ENCODE data around the gene PCNX2.
A peak's percentile ranks its signal among the peaks of the same experiment; 100 is the strongest.

Gene PCNX2

DNA sequence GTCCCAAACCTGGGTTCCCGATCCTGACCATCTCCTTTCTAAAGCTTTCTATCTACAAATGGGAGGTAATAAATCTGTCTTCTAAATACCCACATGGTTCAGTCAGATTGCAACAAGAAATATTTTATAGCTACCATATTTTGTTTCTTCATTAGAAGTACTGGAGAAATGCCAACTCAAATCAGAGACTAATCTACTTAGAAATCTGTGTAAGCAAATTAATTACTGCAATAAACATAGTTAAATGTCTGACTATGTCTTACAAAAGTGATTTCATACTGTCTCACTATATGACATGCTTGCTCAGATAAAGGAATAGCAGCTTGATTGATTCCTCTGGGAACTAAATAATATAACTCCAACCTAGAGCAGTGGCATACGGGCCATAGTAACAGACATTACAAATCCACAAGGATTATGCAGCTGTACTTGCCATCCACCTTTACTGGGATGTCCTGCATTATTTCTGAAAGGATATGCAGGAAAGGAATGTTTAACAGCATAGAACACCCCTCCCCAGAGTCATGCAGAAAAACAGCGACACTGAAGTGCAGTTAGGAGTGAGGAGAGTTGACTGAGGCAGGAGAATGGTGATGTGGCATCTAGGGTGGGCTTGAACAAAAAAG, 80.3 kb downstream of the PCNX2 start:
- DNase-seq = no peak

DNA sequence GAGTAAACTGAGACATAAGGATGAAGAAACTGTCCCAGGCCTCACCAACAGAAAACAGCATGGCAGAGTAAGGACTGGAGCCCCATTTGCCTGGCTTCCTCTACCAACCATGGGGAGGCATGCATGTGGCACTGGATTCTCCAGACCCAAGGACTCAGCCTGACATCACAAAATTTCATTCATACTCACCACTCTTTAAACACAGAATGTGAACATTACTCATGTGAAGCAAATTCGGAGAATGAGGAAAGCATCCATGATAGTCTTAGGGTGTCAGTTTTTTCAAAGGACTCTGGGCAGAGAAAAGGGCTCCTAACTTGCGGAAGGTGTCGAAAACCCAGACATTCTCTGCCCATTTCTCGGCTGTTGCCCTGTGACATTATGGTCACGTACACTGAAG, 83.9 kb downstream of the PCNX2 start:
- DNase-seq = no peak

DNA sequence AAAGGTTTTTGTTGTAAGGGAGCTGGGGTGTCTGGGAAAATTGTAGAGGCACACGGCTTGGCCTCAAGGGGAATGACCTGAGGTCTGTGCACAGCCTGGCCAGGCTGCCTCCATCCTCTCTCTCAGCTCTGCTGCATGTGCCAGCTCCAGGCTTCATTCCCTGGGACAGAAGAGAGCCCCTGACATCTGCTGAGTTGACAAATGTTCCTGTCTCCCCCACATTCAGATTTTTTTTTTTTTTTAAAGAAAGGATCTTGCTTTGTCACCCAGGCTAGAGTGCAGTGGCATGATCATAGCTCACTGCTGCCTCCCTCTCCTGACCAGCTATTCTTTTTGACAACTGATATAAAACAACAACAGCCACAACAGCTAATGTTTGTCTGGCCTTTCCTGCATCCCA, 84.4 kb downstream of the PCNX2 start:
- no peak for DNase-seq

DNA sequence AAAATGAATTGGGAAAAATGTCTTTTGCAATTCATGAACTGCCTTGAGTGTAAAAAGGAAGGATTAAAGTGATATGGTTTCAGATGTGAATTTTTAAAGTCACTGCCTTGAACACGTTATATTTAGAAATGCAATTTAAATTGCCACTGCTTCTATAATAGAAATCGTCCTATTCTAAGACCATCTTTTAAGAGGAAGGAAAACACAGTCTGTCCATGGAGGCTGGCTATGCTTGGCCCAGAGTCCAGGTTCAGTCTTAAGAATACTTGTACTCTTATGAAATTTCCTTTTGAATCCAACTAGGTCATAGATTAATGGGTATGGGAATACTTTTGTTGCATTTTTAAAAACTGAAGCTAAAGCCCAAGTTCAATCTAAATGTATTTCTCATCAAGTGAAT, 86.0 kb downstream of the PCNX2 start:
- no peak for DNase-seq

DNA sequence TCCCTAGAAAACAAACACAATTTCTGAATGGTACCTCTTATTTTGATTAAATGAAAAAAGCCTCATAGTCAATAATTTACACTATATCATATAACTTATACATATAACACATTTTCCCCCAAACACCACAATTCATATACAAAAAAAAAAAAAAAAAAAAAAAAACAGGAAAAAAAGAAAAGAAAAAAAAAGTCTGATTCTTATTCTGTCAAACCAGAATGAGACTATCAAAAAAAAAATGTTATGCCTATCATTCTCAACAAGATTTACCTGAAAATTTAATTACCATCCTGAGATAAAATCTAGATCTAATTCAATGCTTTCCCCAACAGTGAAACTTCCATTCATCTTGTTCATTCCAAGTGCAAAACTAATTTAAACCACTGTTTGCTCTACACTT, 86.8 kb downstream of the PCNX2 start:
- no peak for DNase-seq

DNA sequence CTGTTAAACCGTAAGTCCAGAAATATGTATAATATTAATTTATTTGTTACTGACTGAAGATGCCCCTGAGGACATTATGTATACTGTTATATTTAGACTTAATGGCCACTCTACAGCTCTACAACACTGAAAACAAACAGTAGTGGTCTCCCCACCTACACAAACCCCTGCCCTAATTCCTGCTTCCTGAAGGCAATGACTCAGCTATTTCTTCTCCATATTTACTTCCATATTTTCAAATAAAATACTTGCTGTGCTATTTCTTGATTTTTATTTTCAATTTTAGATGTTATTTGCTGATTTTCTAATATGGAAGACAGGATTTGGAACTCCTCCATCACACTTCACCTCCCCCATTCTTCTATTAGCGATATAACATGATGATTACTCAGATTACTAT, 97.6 kb downstream of the PCNX2 start:
- no peak for DNase-seq

DNA sequence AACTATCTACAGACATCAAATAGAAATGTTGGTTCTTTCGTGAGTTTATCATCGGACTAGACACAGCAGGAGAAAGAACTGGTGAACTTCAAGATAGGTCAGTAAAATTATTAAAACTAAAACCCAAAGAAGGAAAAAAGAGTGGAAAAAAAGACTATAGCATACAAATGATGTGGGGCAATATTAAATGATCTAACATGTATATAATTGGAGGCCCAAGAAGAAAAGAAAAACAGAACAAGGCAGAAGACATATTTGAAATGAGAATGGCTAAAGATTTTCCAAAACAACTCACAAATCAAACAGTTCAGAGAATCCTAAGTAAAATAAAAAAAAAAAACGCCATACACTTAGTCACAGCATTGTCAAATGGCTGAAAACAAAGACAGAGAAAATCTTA, 101.8 kb downstream of the PCNX2 start:
- DNase-seq = no peak

DNA sequence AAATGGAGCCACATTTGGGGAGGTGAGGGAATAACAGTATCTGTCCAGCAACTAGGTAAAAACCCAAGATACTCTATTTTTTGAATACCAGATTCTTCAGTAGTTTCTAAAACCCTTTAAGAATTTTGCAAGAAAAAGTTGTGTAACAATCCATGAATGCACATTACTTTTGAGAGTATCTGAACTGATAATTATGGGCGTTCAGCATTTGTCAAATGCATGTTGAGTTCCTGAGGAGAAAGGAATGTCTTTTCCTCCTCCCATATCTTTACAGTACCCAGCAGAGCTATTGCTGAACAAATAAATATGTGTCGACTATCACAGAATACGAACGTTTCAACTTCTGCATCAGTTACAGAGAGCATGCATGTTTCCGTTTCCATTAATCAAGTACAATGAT, 104.5 kb downstream of the PCNX2 start:
- no peak for DNase-seq

DNA sequence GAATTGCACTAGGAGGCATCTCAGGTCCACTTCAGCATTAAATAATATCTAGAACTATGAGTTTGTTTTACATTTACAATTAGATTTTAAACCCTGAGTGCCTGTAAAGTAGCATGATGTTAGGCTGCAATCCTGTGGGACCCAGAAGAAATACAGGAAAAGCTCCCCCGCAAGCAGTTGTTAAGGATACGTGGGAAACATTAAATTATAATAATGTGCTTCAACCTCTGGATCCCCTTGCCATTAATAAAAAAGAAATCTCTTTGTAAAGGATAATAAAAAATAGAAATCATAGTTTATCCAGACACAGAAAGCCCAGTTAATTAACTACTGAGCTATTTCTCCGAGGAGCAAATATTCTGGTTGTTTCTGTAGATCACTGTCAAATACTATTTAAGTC, 106.0 kb downstream of the PCNX2 start:
- DNase-seq = peak; percentile 47

DNA sequence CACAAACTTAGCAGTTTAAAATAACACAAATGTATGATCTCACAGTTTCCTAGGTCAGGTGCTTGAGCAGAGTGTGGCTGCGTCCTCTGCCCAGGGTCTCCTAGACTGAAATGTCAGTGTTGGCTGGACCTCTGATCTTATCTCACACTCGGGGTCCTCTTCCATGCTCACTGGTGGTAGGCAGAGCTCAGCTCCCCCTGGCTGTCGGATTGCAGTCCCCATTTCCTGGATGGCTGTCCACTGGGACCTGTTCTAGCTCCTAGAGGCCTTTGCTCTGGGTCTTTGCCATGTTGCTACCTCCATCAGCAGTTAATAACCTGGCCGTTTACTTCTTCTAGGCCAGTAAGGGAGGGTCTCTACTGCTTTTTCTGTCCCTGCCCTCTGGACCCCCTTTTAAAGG, 107.5 kb downstream of the PCNX2 start:
- DNase-seq = no peak

DNA sequence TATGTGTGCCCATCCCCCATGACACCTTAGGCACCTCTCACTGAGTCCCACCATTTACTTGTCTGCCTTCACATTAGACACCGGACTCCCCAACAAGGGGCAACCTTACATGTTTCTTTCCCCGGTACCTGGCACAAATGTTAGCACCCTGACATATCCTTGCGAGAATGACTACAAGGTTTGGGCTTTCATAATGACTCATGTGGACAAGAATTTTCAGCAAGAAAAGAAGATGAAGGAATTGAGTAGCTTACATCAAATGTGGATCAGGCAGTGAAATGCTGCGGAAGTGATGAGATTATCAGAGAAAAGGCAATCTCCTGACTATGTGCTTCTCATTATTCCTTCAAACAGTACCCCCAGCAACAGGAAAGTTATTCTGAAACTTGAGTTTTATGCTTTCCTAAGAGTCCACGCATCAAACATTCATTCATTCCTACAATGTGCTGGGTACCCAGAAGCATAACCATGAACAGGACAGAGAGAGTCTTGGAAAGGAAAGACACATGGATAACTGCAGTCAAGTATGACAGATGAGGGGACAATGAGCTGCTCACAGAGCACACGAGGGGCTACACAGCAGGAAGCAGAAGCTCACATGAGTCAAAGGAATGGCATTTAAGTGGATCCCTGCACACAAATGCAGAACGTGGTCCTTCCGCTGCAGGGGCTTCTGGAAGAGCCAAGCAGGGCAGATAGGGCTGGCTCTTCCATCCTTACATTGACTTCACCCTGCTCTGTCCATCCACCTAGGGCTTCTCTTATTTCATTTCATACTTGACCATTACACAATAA, 112.1 kb downstream of the PCNX2 start:
- DNase-seq = no peak

DNA sequence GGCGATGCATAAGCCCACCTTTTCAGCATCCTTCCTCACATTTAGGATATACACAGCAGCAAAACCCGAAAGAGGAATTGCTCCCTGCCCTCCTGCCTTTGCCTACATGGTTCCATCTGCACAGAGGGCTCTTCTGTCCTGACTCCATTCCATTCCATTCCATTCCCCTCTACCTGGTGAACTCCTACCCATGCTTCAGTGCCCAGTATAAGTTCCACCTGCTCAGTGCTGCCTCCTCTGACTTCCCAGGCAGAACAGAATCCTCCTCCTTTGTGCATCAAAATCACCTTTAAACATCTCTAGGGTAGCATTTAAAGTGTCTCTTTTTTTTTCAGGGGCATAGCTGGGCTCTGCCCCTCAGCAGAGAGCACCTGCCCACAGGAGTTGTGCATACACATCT, 112.9 kb downstream of the PCNX2 start:
- DNase-seq = no peak

DNA sequence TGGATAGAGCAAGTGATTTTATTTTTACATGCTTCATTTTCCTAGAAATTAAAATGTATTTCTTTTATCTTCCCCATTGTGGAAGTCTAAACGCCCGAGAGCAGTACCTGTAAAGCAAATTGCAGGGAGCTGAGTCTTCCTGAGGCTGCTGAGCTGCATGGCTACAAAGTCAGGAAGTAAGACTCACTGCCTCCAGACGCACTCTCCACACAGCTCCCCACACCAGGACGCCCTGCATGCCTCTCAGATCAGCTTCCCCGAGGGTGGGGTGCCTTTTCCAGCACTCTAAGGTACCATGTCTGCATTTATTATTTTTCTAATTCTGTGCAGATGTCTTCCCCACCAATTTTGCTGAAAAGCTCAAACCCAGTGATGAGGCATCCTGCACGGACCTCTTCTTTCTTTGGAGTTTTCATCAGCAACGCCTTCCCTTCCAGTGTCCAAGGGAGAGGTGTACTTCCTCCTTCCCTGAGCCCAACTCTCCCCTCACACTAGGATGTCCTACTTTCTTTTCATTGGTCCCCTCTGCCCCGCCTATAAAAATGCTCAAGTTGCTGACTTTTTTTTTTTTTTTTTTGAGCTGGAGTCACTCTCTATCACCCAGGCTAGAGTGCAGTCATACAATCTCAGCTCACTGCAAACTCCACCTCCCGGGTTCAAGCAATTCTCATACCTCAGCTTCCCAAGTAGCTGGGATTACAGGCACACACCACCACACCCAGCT, 114.7 kb downstream of the PCNX2 start:
- no peak for DNase-seq

DNA sequence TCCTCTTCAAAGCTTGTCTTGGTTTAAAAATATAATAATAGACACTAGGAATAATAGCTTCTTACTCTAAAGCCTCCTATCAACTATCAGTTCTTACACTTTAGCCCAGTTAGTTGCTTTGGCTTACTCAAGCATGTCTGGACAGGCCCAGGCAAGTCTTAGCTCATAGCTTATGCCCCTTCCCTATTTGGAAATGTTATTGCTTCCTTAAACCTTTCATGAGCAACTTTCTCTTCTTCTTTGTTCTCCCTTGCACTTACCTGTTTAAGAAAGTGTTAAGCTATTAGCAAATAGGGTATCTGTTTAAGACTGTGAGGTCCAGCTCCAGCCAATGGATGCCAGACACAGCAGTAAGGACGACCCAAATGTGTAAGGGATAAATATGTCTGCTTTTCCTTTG, 115.9 kb downstream of the PCNX2 start:
- peak; percentile 11 for DNase-seq

DNA sequence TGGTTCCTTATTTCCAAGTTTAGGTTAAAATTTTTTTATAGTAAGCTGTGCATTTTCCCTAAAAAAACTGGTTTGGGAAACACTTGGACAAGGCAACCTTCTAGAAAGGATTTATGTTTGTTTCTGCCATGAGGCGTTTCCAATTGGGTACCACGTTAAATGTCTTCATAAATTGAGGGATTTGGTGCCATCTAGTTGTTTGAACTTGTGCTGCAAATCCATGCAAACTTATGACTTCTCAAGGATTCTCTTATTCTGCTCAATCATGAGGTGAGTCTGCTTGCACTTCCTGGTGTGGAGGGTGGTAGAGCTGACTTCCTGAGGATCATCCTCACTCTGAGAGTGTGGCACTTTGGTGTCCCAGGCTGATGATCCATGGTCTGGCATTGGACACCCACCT, 123.3 kb downstream of the PCNX2 start:
- no peak for DNase-seq

DNA sequence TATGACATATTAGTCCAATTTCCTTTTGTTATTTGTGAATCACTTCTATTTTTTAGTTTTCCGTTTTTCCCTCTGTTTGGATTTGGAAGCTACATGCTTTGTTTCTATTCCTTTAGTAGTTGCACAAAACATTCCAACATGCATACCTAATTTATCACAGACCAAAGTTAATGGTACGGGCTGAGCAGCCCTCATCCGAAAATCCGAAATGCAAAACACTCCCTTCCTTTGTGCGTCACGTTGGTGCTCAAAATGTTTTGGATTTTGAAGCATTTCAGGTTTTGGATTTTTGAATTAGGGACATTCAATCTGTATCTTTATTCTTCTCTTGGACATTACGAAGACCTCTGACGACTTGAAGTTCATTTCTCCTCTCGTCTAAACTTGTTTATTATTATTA, 124.8 kb downstream of the PCNX2 start:
- no peak for DNase-seq

DNA sequence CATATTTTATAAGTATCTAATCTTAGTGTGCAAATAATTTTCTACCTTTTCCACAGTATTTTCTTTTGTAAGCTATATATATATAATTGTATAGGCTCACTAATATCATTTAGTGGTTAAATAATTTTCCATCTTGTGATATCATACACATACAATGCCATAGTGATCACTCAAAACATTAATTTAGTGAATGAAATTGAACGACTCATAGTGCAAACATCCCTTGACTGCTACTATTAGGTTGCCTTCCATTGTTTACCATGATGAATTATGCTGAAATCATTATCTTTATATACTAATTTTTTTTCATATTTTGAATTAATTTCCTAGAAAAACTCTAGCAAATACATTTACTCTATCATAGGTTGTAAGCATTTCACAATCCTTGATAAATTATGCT, 127.1 kb downstream of the PCNX2 start:
- no peak for DNase-seq

DNA sequence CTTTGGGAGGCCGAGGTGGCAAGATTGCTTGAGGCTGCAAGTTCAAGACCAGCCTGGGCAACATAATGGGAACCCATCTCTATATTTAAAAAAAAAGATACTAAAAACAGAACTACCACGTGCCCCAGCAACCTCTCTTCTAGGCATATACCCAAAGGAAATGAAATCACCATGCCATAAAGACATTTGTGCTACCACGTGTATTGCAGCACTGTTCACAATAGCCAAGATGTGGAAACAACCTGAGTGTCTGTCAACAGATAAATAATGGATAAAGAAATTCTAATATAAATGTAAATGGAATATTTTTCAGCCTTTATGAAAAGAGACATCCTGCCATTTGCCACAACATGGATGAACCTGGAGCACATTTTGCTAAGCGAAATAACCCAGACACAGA, 128.6 kb downstream of the PCNX2 start:
- DNase-seq = no peak

DNA sequence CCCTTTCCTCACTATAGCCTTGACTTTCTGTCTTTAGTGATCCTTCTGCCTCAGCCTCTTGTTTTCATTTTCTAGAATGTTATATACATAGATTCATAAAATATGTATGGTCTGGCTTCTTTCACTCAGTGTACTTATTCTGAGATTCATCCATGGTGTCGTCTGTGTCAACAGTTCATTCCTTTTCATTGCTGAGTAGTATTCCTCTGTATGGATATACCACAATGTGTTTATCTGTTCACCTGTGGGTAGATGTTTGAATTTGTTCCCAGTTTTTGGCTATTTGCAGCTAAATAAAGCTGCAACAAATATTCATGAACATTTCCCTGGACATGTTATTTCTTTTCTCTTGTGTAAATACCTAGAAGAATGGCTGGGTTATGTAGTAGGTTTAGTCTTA, 131.8 kb downstream of the PCNX2 start:
- DNase-seq = no peak

DNA sequence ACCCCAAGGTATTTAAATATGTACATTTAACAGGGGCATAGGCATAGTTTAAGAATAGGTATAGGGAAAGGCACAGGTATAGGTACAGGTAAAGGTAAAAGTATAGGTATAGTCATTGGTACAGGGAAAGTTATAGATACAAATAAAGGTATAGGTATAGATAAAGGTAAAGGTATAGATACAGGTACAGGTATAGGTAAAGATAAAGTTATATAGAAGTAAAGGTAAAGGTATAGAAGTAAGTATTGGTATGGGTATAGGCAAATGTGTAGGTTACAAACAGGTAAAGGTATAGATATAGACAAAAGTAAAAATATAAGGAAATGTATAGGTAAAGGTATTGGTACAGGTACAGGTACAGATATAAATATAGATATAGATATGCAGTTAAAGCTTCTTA, 137.2 kb downstream of the PCNX2 start:
- DNase-seq = no peak

DNA sequence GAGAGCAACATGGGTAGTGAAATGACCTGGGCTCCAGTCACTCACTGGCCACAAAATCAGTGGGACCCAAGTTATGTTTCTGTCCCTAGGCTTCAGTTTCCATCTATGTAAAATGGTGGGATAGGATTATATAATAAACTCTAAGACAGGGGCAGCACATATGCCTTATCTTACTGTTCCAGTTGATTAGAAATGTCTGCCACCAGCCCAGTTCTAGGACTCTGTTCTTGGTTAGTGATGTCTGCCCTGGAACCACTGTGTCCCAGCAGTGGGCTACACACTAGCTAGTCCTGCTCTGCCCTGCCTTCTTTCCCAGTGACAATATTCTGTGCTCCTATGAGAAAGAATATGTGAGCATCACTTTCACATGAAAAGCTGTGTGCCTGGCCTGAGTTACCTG, 138.3 kb downstream of the PCNX2 start:
- DNase-seq = no peak

DNA sequence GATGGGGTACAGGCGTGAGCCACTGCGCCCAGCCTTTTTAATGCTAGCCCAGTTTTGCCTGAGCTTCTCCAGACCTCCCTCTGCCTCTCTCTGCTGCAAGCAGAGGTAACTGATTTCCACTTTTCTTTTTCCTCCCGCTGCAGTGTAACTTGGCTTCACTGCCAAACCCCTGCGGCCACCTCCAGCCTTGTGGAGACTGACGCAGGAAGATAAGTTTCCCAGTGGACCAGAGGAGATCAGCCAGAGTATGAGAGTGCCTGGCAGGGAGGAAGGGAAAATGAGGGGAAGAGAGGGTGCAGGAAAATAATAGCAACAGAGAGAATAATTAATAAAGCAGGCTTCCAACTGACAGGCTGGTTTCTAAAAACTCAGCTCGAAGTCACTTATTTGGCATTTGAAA, 143.7 kb downstream of the PCNX2 start:
- DNase-seq = no peak

DNA sequence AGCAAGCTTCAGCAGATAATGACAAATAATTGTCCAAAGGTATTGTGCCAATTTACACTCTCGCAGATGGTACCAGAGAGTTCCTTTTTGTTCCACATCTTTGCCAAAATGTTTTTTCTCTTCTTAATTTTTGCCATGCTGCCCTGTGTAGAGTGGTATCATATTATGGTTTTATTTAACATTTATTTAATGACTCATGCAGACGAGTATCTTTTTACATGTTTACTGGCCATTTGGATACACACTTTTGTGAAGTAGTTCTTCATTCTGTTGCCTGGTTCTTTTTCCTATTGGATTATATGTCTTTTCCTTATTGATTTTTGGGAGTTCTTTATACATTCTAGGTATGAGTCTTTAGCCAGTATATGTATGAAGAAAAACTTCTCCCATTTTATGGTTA, 151.1 kb downstream of the PCNX2 start:
- no peak for DNase-seq

DNA sequence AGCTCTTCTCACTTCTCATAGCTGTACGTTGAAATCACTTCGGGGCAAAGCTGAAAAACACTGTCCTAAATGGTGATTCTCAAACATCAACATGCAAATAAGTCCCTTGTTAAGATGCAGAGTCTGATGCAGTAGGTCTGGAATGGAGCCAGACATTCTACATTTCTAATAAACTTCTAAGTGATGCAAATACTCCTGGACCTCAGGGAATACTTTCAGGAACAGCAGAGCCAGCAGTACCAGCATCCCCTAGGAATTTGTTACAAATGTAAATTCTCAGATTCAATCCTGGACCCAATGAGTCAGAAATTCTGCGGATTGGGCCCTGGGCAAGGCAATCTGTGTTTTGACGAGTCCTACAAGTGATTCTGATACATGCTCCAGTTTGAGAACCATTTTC, 152.3 kb downstream of the PCNX2 start:
- no peak for DNase-seq

All from DMS79 treated with DMSO at 0.1 percent for 48 hours (cell line).